HG02870 (cell line): ENCODE data around the gene IPO4.

ENCODE experiments used
- ATAC-seq: cut with Tn5 transposase; IDR thresholded peaks from one replicate; pipeline ENCODE4 v1.9.1; 2021; ENCODE audit warnings: mild to moderate bottlenecking, moderate library complexity; ENCODE audit not compliant: unreplicated experiment

The IPO4 gene

DNA sequence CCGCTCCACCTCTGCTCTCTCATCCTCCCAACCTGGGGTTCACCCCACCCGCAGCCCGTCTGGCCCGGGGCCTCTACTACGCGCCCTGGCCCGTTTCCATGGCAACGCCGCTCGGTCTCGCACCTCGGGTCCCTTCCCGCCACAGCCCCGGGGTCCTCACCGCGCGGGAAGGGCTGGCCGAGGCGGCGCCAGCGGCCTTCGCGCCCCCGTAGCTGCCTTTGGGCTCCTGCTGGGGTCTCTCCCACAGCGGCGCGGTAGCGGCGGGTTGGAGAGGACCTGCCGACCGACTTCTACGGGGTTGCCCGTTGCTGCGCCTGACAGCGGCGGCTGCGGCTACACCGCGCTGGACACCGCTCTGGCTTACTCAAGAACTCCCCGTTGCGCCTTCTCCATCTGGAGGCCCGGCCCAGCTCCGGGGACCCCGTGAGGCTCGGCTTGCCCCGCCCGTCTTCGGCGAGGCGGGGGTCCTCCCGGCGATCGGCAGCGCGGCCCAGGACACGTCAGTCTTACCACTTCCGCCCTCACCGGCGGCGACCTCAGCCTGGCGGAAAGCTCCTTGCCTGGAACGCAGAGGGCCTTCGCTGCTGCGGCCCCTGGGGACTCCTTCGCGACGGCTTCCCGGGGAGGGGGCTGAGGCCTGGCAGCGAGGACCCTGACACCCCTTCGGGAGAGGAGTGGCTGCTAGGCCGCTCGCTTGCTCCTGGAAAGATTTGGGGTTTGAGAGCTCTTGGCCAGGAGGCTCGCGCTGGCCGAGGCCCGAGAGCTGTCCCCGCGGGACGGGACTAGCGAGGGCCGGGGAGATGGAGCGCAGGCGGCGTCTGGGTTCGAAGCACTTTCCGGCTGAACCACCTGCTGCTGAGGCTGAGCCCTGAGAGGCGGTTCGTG is 6.8 kb upstream of the IPO4 start, which contains the start of gene TM9SF1:
TM9SF1 (minus strand) TSS at position 256 of the 885 bp plus-strand sequence. CDS start 422 bp downstream, outside the sequence.
- peak; percentile 79 for ATAC-seq

DNA sequence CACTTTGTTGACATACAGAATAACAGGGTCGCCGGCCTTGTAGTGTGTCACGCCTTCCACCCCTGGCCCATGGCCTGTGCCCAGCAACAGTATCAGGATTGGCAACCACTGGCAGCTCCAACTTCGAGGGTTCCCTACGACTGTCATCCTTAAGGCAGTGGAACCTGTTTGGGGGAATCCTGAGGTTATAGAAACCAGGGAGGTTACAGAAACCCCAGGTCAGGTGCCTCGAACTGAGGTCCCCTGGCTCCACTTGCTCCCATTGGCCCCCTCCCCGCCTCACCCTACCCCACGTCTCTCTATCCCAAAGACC is 6.2 kb upstream of the IPO4 start:
- ATAC-seq = no peak

DNA sequence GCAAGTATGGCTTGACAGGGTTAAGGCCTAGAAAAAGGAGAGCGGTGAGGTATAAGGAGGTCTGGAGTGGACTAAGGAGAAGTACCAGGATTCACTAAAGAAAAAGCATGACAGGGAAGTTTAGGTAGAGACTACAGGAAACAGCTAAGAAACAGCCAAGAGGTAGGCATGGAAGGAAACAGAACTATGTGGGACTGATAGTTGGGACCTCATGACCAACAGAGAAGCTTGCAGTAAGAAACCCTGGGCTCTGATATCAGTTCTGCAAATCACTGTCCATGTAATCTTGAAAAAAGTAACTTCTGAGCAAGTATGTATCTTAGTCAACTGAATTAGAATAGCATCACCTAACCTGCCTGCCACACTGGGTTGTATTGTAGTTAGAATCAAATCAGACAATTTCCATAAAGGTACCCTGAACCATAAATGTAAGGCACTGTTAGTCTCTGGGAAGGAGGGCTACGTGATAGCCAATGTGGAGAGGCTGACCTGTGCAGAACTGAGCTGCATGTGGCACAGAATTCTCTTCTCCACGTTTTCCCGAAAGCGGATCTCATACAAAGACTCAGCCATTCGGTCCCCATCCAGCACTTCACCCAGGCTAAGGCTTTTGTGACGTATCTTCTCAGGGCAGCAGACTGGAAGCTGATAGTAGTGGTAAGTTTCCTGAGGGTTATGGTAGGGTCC is 5.7 kb upstream of the IPO4 start:
- no peak for ATAC-seq

DNA sequence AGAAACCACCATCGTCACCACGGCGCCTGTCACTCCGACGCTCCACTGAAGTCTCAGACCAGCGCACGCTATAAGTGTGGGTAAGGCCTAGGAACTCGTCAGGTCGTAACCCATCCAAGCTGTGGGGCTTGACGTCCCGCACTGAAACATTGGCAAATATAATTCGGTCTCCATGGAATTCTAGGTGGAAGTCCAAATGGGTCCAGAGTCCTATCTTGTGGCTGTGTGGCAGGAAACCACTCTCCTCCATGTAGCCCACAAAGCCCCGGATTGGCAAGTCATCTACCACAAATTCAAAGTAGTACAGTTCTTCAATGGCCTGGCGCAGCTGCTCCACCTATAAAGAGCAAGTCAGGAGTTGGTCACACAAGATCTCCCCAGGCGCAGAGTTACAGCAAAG is 4.3 kb upstream of the IPO4 start:
- no peak for ATAC-seq

DNA sequence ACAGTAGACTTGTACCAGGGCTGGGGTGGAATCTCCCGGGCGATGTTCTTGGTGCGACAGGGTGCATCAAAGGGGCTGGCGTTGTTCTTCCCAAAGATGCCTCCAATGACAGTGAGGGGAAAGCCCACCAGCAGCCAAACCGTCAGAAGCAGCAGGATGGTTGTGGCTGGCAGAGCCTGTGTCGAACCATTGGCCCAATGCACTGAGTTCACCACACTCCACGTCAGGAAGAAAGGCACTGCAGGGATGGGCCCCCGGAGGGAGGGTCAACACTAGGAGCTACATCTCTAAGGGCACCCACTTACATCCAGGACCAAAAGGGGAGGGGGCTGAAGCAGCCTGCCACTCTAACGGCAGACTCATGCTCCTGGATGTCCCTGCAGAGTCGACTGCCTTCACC is 1.8 kb upstream of the IPO4 start:
- no peak for ATAC-seq

DNA sequence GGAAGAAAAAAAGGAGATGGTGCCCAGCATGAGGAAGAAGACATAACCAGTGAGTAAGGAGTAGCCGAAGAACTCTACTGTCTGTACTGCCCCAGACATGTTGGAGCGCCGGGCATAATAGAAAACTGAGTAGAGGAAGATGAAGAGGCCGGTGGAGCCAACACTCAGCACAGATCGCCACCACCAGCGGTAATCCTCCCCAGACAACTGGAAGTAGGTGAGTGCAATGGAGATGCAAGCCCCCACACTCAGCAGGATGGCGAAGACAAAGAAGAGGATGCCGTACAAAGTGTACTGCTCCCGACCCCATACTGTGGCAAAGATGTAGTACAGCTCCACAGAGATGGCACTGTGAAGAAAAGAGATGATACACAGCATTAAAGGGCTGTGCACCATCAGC is 844 bp upstream of the IPO4 start:
- ATAC-seq = no peak

DNA sequence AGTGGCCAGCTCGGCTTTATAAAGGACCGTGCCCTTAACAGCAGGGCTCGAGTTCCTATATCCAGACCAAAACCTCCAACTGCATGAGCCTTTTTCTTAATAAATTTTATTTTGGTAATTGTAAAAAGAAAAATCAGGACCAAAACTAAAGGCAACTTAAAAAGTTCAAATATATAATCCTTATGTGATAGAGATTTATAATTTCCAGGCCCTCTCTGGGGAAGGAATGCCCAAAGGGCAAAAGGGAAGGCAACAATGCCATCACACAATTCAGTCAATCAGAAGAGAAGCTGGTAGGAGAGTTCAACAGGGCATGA is 401 bp upstream of the IPO4 start:
- no peak for ATAC-seq

DNA sequence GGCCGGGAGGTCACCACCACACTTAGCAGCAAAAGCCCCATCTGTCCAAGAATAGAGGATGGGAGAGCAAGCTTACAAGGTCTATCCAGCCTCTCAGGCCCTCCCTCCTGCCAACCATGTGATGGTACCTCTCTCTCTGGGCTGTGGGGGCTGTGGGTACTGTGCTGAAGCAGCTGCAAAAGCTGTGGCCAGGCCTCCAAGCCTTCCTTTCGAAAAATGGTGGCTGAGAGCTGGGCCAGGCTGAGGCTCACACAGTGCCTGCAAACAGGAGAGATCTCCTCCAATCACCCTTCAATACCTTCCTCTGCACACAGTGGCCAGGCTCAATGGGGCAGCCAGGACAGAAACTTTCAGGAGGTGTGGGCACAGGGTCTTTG is 1.1 kb downstream of the IPO4 start:
- ATAC-seq = no peak

DNA sequence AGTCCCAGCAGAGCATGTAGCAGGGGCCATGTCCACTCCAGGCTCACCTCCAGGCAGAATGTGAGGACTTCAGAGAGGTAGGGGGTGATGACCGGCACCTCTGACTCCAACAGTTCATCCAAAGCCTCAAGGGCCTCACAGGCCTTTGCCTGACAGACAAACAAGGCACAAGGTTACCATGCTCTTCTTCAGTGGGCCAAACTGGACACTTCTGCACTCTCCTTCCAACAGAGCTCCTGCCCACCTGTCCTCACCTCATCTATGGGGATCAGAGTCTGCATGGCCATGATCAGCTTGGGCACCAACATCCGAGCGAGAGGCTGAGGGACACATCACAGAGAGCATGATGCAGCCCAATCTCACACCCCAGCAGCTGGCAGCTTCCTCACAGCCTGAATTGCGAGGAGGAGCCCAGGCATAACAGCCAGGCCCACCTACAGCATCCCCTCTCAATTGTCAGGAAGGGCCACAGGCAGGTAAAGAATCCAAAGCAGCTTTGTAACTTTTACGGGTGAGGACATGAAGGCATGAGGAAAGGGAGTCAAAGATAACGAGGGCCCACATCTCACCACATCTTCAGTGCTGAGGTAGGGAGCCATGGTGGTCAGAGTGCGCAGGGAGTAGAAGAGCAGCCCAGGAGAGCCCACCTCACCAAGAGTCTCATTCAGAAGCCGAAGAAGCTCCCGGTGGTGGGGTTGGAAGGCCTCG is 1.6 kb downstream of the IPO4 start:
- ATAC-seq = no peak

DNA sequence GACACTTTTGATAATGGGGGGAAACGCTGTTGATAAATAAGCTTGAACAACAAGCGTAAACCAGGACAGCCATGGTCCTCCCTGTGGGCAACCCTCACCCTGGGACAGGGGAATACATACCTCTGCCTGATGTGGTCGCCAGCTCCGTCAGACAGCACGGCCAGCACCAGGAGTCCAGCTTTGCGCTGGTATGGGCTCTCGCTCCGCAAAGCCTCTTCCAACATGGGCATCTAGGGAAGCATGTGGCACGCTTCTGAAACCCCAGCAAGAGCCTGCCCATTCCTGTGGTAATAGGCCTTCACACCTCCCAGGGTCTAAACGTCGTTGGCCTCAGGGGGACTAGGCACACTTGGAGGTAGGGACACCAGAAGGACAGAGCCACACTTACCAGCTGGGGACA is 2.9 kb downstream of the IPO4 start:
- ATAC-seq = no peak

DNA sequence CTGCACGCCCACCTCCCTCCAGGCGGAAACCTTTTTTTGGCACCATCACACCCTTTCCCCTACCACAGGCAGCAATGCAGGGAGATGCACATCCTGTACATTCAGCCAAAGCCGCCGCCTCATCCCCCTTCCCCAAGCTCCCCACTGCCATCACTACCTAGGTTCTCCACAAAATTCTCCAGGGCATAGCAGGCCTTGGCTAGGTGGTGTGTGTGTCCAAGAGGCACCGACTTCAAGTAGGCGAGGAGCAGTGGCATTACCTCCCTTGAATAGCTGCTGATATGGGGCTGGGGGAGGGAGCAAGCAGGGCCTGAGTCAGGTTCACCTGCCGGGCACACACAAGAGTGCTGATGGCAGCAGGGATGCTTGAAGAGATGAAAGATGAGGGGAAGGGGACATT is 3.6 kb downstream of the IPO4 start:
- no peak for ATAC-seq

DNA sequence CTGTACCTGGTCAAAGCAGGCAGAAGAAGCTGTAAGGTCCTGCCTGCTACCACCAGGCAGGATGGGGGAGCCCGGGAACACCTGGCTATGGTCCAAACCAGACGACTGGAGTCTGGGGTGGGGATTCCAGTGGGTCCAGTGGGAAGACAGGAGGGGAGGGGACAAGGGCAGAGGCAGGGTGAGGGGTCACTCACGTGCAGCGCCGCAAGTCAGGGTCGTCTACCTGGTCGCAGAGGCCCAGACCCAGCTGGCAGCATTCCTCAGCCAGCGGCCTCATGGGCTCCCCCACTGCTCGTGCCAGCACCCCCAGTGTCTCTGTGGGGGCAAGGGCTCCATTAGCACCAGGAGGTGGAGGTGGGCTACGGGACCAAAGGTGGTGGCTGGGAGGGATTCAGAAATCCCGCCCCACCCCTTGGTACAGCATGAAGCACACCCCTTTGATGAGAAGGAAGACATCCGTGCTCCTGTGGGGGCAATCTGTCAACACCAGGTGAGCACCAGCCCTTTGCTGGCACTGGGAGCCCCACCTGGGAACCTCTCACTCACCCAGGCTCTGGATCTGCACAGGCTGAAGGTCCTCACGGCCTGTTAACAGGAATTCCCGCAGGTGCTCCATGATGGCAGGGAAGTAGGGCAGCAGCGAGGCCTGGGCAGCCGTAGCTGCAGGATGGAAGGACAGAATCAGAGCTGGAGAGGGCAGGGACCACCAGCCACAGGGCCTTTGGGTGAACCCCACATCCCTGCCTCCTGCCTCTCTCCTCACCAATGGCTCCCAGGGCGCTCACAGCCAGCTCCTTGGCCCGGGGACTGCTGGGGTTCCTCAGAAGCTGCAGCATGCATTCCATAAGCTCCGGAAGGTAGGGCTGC is 4.3 kb downstream of the IPO4 start:
- ATAC-seq = no peak

DNA sequence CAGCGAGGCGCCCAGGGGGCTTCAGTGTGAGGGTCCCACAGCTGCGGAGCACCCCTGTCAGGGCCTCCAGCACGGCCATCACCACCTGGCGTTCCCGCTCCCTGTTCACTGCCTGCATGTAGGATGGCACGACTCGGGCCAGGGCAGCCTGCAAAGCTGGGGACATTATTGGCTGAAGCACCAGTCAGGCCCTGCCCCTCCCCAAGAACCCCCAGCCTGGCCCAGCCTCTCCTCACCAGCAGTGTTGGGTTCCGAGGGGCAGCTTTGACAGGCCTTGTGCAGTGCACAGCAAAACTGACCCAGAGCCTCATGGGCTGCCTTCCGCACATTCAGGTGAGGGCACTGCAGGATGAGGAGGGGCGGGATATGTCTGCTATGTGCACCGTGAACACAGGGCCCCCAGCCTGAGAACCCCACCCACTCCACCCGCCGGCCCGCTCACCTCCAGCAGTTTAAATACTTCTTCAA is 5.6 kb downstream of the IPO4 start:
- no peak for ATAC-seq

DNA sequence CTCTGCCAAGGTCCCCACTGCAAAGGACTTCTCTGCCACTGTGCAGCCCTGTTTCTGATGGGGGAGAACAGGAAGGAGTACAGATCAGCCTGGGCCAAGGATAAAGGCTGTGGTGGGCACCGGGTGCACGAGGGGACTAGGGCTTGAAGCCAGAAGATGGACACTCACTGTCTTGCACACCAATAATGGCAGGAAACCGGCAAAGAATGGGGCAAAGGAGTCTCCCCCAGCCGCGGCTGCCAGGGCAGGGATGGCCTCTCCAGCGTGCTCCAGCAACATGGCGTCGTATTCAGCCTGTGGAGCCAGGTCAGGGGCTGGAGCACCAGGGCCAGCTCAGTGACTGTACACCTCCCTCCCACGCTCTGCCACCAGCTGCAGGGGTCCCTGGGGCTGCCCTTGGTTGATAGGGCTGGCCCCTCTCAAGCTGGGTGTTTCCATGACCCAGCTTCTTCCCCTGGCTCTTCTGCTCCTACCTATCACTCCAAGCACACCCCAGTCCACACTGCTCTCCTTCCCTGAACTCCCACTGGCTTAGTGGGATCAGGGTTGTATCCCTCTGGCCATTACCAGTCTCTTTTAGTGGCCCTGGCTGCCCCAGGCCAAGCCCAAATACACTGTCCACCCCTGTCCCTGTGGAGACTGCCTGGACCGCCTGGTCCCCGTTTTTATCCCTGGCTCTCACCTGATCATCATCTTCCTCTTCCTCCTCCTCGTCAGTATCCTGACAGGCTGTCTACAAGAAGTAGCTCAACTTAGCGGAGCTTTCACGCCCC is 6.3 kb downstream of the IPO4 start:
- no peak for ATAC-seq

DNA sequence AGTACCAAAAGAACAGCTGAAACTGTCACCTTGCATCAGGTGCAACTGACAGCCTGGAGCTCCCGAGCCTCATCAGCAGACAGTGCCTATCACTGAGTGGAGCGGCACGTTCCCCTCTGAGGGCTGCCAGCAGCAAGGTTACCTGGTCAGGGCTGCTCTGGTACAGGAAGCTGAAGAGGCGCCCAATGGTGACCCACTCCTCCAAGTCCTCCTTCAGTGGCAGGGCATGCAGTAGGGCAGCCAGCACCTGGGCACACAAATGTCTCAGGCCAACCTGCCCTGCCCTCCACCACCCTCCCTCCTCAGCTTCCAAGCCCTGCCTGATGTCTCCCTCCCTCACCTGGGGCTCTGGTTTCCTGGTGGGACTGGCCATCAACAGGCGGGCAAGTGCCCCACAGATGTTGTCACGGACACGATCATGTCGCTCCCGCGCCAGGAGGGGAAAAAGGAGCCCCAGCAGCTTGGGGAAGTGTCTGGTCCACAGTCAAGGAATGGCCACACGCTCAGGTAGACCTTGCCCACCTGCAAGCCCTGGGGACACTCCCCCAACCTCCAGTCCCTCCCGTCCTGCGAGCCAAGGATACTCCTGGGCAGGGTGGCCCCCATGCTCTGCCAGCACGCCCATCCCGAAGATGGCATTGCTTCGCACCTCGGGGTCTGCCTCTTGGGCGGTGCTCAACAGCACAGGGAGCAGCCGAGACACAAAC is 7.1 kb downstream of the IPO4 start:
- ATAC-seq = no peak

DNA sequence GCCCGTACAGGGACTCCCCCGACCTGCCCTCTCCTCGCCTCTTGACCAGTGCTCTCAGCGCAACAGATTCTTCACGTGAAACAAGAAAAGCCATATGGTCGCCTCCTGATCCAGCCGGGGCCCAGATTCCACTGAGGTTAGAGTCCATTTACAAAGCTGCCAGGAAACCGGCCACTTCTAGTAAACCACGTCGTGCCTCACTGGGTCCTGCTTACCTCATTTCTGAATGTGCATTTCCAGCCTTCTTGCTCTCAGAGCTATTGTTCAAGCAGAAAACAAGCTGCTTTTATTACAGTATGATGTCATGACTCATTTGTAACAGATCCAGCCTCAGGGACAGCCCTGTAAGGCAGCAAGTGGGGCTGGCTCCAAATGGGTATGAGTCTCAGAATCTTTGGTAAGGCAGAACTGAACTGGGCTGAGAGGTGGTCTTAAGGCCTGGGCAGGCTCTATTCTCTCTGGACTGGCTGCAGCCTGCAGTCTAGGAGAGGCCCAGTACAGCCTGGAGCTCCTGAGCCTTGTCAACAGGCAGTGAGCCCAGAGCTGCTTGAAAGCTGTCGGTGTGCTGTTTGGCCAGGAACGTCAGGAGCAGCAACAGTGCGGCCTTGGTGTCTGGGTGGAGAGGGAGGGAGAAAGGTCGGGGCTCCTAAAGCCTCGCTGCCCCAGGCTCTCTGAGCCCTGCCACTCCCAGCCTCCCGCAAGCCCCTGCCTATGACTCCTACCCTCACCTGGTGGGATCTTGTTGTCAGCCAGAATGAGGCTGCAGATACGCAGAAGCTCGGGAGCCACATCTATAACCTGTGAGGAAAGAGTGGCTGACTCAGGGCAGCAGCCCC is 8.4 kb downstream of the IPO4 start:
- no peak for ATAC-seq

DNA sequence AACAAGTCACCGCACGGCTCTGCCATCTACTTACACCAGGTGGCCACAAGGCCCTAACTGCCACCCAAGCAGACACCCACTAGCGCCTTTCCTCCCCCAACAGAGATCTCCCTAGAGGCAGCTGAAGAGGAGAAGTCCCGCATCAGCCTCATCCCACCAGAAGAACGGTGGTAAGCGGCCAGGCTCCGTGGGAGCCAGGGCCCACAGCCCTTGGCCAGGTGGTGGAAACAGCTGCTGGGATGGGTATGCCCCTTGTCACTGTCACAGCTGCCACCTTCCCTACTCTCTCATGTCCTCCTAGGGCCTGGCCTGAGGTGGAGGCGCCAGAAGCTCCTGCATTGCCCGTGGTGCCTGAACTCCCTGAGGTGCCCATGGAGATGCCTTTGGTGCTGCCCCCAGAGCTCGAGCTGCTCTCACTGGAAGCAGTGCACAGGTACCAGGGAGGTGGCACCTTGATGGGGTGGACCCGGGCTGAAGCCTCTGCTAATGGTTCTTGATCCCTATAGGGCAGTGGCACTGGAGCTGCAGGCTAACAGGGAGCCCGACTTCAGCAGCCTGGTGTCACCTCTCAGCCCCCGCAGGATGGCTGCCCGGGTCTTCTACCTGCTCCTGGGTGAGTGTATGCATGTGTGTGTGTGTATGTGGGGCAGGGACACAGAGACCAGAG is 9.2 kb downstream of the IPO4 start:
- no peak for ATAC-seq
